PC-9 (cell line): ENCODE measurements around the gene CD84. TPM values are rescaled to one million over a fixed set of nuclear protein-coding genes. Genes with fewer than 3 reads are reported as not detected.

Experiments
- BruUV-seq: library from RNA; stranded (reverse); fragments of 400-500 nt; replicated peaks from 2 replicates; lab custom pipeline; 2021; lab: Mats Ljungman, UMichigan
- CTCF ChIA-PET: fragments of 300-600 bp; sonication (Branson Sonifier 250); formaldehyde crosslinking; loops from one replicate; lab custom pipeline; 2022; ENCODE audit warnings: antibody characterized with exemption; lab: Charles Lee
- POLR2A ChIA-PET: fragments of 300-600 bp; sonication (Branson Sonifier 250); formaldehyde crosslinking; loops from one replicate; lab custom pipeline; 2022; ENCODE audit warnings: antibody characterized with exemption; ENCODE audit not compliant: unreplicated experiment; lab: Charles Lee
- DNase-seq, 2 experiments: peaks; one replicate each; pipeline versions ENCODE4 v3.0.0 to v3.0.0-alpha.2; 2015 to 2022; ENCODE audit warnings: mixed read lengths in 1 of 2
- H2AFZ ChIP-seq: fragments of 200-600 bp; sonication (generic); 2 replicates; pipeline ENCODE4 v1.8.1; 2017; ENCODE audit warnings: antibody characterized with exemption
- H3F3A ChIP-seq: fragments of 200-600 bp; sonication (generic); 2 replicates; pipeline ENCODE4 v1.8.1; 2017; ENCODE audit warnings: antibody characterized with exemption, mild to moderate bottlenecking, low read depth; ENCODE audit not compliant: insufficient read depth
- H3K27ac ChIP-seq: fragments of 200-600 bp; sonication (generic); 2 replicates; pipeline ENCODE4 v1.6.1; 2016; ENCODE audit warnings: mixed run types
- H3K27me3 ChIP-seq: fragments of 200-600 bp; sonication (generic); 2 replicates; pipeline ENCODE4 v1.6.1; 2016; ENCODE audit warnings: low read depth, mixed run types; ENCODE audit not compliant: insufficient read depth
- H3K36me3 ChIP-seq: fragments of 200-600 bp; sonication (generic); 2 replicates; pipeline ENCODE4 v1.6.1; 2016; ENCODE audit warnings: low read depth, mixed run types
- H3K4me1 ChIP-seq: fragments of 200-600 bp; sonication (generic); replicated peaks from 2 replicates; pipeline ENCODE4 v1.6.1; 2016; ENCODE audit warnings: mixed run types; ENCODE audit not compliant: insufficient read depth
- H3K4me2 ChIP-seq: fragments of 200-600 bp; sonication (generic); 2 replicates; pipeline ENCODE4 v1.6.1; 2017; ENCODE audit warnings: mixed run types
- H3K4me3 ChIP-seq: fragments of 200-600 bp; sonication (generic); 2 replicates; pipeline ENCODE4 v1.6.1; 2016; ENCODE audit warnings: mixed run types
- H3K79me2 ChIP-seq: fragments of 200-600 bp; sonication (generic); 2 replicates; pipeline ENCODE4 v1.6.1; 2017; ENCODE audit warnings: low read depth, mixed run types
- H3K9me2 ChIP-seq: fragments of 200-600 bp; sonication (generic); 2 replicates; pipeline ENCODE4 v1.8.1; 2017; ENCODE audit warnings: mild to moderate bottlenecking; ENCODE audit not compliant: insufficient read depth
- H3K9me3 ChIP-seq: fragments of 200-600 bp; sonication (generic); 2 replicates; pipeline ENCODE4 v1.8.1; 2016; ENCODE audit warnings: low read depth; ENCODE audit not compliant: insufficient read depth
- H4K20me1 ChIP-seq: fragments of 200-600 bp; sonication (generic); 2 replicates; pipeline ENCODE4 v1.8.1; 2017; ENCODE audit not compliant: insufficient read depth
- CTCF ChIP-seq: fragments of 200-600 bp; sonication (generic); conservative IDR thresholded peaks from 2 replicates; pipeline ENCODE4 v1.6.1; 2017; ENCODE audit warnings: mixed run types, antibody characterized with exemption, mild to moderate bottlenecking, moderate library complexity
- EZH2 ChIP-seq: fragments of 200-600 bp; sonication (generic); IDR thresholded peaks from 2 replicates; pipeline ENCODE4 v1.8.0; 2017; ENCODE audit warnings: antibody characterized with exemption, low read depth
- intact Hi-C: fragments of 100-400 bp; cut with micrococcal nuclease; formaldehyde crosslinking; loops from one replicate; pipeline ENCODE4 v1.10.0; 2022; ENCODE audit not compliant: unreplicated experiment
- total RNA-seq: library from RNA; stranded (reverse); gene quantifications from 2 replicates; pipeline ENCODE4 v1.2.3, GENCODE V29; 2021

Gene CD84
- total RNA-seq, 1 experiment from 2014 or later, result not detected

GRCh38 chr1:160538985-160539651 is 40.2 kb downstream of the CD84 start:
- Histone ChIP-seq H3K4me3 (no peak overlapping the region), H3K4me1 (no peaks in the 10 kb centered on the region), H3K36me3 (no peaks in the 10 kb centered on the region), H2AFZ (no peak overlapping the region), H3K79me2 (no peaks in the 10 kb centered on the region), H3F3A (no peaks in the 10 kb centered on the region), H3K27ac (no peak overlapping the region), H4K20me1 (no peaks in the 10 kb centered on the region), H3K27me3 (no peaks in the 10 kb centered on the region), H3K4me2 (no peak overlapping the region), H3K9me2 (no peaks in the 10 kb centered on the region), H3K9me3 (no peaks in the 10 kb centered on the region)
- POLR2A ChIA-PET, result no interaction called here
- CTCF ChIA-PET, result no interaction called here
- intact Hi-C loops, result no loop called here
- no TSS peak for BruUV-seq
- no peak for DNase-seq
- TF ChIP-seq EZH2 (no peak), CTCF (no peak)

- BruUV-seq, result no TSS peak
- CTCF ChIA-PET, result no interaction called here
- no peak for DNase-seq
Observed at GRCh38 chr1:160537714-160538665, 41.3 kb downstream of the CD84 start.

More at GRCh38 chr1:160537714-160538665, 41.3 kb downstream of the CD84 start:
- Histone ChIP-seq H3F3A (no peaks in the 10 kb centered on the region), H3K9me3 (no peaks in the 10 kb centered on the region), H3K36me3 (no peaks in the 10 kb centered on the region), H3K4me3 (no peak overlapping the region), H3K27ac (no peak overlapping the region), H3K4me2 (no peak overlapping the region), H2AFZ (no peak overlapping the region), H3K9me2 (no peaks in the 10 kb centered on the region), H3K4me1 (no peaks in the 10 kb centered on the region), H4K20me1 (no peaks in the 10 kb centered on the region), H3K79me2 (no peaks in the 10 kb centered on the region), H3K27me3 (no peaks in the 10 kb centered on the region)
- intact Hi-C loops, result no loop called here
- TF ChIP-seq EZH2 (no peak), CTCF (no peak)
- POLR2A ChIA-PET, result no interaction called here
